Neural progenitor cell (in vitro differentiated cells): Measurements from ENCODE around the gene ZIC4. TPM values are rescaled to one million over a fixed set of nuclear protein-coding genes. Genes with fewer than 3 reads are reported as not detected.

Experiments used
- DNase-seq: peaks from one replicate; pipeline ENCODE4 v3.0.0-alpha.2; 2016; ENCODE audit warnings: low spot score
- H2AFZ ChIP-seq: fragments of 200-600 bp; sonication (generic); replicated peaks from 2 replicates; pipeline ENCODE4 v1.6.1; 2016; ENCODE audit warnings: antibody characterized with exemption
- H3F3A ChIP-seq: fragments of 200-600 bp; sonication (generic); 2 replicates; pipeline ENCODE4 v1.6.1; 2016; ENCODE audit warnings: antibody characterized with exemption, low read depth
- H3K27ac ChIP-seq: fragments of 200-600 bp; sonication (generic); 2 replicates; pipeline ENCODE4 v1.5.1; 2016; ENCODE audit warnings: mild to moderate bottlenecking
- H3K27me3 ChIP-seq: fragments of 200-600 bp; sonication (generic); 2 replicates; pipeline ENCODE4 v1.6.1; 2016; ENCODE audit warnings: mild to moderate bottlenecking, moderate library complexity
- H3K36me3 ChIP-seq: fragments of 200-600 bp; sonication (generic); 2 replicates; pipeline ENCODE4 v1.5.1; 2016
- H3K4me1 ChIP-seq: fragments of 200-600 bp; sonication (generic); 2 replicates; pipeline ENCODE4 v1.6.1; 2016; ENCODE audit warnings: mixed run types
- H3K4me2 ChIP-seq: fragments of 200-600 bp; sonication (generic); 2 replicates; pipeline ENCODE4 v1.6.1; 2016
- H3K4me3 ChIP-seq: fragments of 200-600 bp; sonication (generic); 2 replicates; pipeline ENCODE4 v1.5.1; 2016
- H3K79me2 ChIP-seq: fragments of 200-600 bp; sonication (generic); 2 replicates; pipeline ENCODE4 v1.6.1; 2016; ENCODE audit warnings: low read depth
- H3K9ac ChIP-seq: fragments of 200-600 bp; sonication (generic); 2 replicates; pipeline ENCODE4 v1.6.1; 2016
- H3K9me3 ChIP-seq: fragments of 200-600 bp; sonication (generic); 2 replicates; pipeline ENCODE4 v1.5.1; 2016; ENCODE audit warnings: low read depth
- H4K20me1 ChIP-seq: fragments of 200-600 bp; sonication (generic); 2 replicates; pipeline ENCODE4 v1.6.1; 2016; ENCODE audit warnings: low read depth
- H3K27ac Mint-ChIP-seq: 3 replicates; pipeline ENCODE4 v1.8.0; 2021; ENCODE audit warnings: mixed read lengths
- H3K27me3 Mint-ChIP-seq: 2 replicates; pipeline ENCODE4 v1.8.0; 2022; ENCODE audit warnings: low read depth, mild to moderate bottlenecking, inconsistent platforms, moderate library complexity, mixed read lengths; ENCODE audit not compliant: insufficient read depth
- H3K36me3 Mint-ChIP-seq: 3 replicates; pipeline ENCODE4 v1.8.0; 2021; ENCODE audit warnings: mixed read lengths
- H3K4me1 Mint-ChIP-seq: 3 replicates; pipeline ENCODE4 v1.8.0; 2021; ENCODE audit warnings: mixed read lengths
- H3K4me3 Mint-ChIP-seq: 3 replicates; pipeline ENCODE4 v1.8.0; 2021; ENCODE audit warnings: mild to moderate bottlenecking, moderate library complexity, mixed read lengths
- H3K9me3 Mint-ChIP-seq: 3 replicates; pipeline ENCODE4 v1.8.0; 2020; ENCODE audit warnings: mixed read lengths
- CTCF ChIP-seq: fragments of 200-600 bp; sonication (generic); IDR thresholded peaks from 2 replicates; pipeline ENCODE4 v1.5.1; 2017; ENCODE audit warnings: antibody characterized with exemption, mild to moderate bottlenecking
- EZH2 ChIP-seq: fragments of 200-600 bp; sonication (generic); IDR thresholded peaks from 2 replicates; pipeline ENCODE4 v1.6.1; 2017; ENCODE audit warnings: antibody characterized with exemption, mild to moderate bottlenecking, moderate library complexity
- EZH2phosphoT487 ChIP-seq: fragments of 200-600 bp; sonication (generic); IDR thresholded peaks from 2 replicates; pipeline ENCODE4 v1.6.1; 2017; ENCODE audit warnings: antibody characterized with exemption
- total RNA-seq: library from RNA; depleted of rRNA; stranded (reverse); fragments of >200 nt; gene quantifications from 2 replicates; pipeline ENCODE4 v1.2.3, GENCODE V29; 2015; ENCODE audit warnings: low replicate concordance

ZIC4 gene
- total RNA-seq, 1 donor from 2014 or later: 0.64 TPM

GRCh38 chr3:147416931-147417330 is 10.6 kb upstream of the ZIC4 start:
- Histone ChIP-seq H2AFZ (no peak overlapping the region), H3K27ac (no peak overlapping the region), H3F3A (peaks cover 45% of the 10 kb centered on the region), H3K9ac (no peak overlapping the region), H3K4me3 (no peak overlapping the region), H3K27me3 (peaks cover 100% of the 10 kb centered on the region), H3K4me1 (peaks cover 7% of the 10 kb centered on the region), H4K20me1 (peaks cover 78% of the 10 kb centered on the region), H3K9me3 (no peaks in the 10 kb centered on the region), H3K36me3 (no peaks in the 10 kb centered on the region), H3K4me2 (no peak overlapping the region), H3K79me2 (no peaks in the 10 kb centered on the region)
- peaks cover 32% of the 10 kb centered on the region for H3K27me3 Mint-ChIP-seq
- TF ChIP-seq CTCF (no peak), EZH2 (no peak), EZH2phosphoT487 (no peak)
- peaks cover 47% of the 10 kb centered on the region for H3K36me3 Mint-ChIP-seq
- peak overlapping the region; percentile 99 for H3K4me3 Mint-ChIP-seq
- no peak for DNase-seq
- peak overlapping the region; percentile 30 for H3K27ac Mint-ChIP-seq
- H3K4me1 Mint-ChIP-seq: peaks cover 70% of the 10 kb centered on the region
- H3K9me3 Mint-ChIP-seq: peaks cover 10% of the 10 kb centered on the region

GRCh38 chr3:147415874-147416273 is 9.5 kb upstream of the ZIC4 start:
- H3K4me1 Mint-ChIP-seq: peaks cover 62% of the 10 kb centered on the region
- no peak overlapping the region for H3K9ac ChIP-seq
- H2AFZ ChIP-seq: no peak overlapping the region
- no peak overlapping the region for H3K27ac ChIP-seq
- H3K4me3 ChIP-seq: no peak overlapping the region
- peaks cover 100% of the 10 kb centered on the region for H3K27me3 ChIP-seq
- H3K27ac Mint-ChIP-seq: peak overlapping the region; percentile 40
- H3K9me3 ChIP-seq: no peaks in the 10 kb centered on the region
- H3K27me3 Mint-ChIP-seq: peaks cover 42% of the 10 kb centered on the region
- no peaks in the 10 kb centered on the region for H3K36me3 ChIP-seq
- peaks cover 81% of the 10 kb centered on the region for H4K20me1 ChIP-seq
- peaks cover 57% of the 10 kb centered on the region for H3K36me3 Mint-ChIP-seq
- H3K9me3 Mint-ChIP-seq: peaks cover 18% of the 10 kb centered on the region
- H3K4me2 ChIP-seq: no peak overlapping the region
- H3K4me1 ChIP-seq: peaks cover 7% of the 10 kb centered on the region
- TF ChIP-seq CTCF (peak; percentile 30), EZH2phosphoT487 (peak; percentile 14), EZH2 (peak; percentile 23)
- DNase-seq: peak; percentile 21
- H3K79me2 ChIP-seq: no peaks in the 10 kb centered on the region
- peaks cover 45% of the 10 kb centered on the region for H3F3A ChIP-seq
- H3K4me3 Mint-ChIP-seq: peak overlapping the region; percentile 99

DNA sequence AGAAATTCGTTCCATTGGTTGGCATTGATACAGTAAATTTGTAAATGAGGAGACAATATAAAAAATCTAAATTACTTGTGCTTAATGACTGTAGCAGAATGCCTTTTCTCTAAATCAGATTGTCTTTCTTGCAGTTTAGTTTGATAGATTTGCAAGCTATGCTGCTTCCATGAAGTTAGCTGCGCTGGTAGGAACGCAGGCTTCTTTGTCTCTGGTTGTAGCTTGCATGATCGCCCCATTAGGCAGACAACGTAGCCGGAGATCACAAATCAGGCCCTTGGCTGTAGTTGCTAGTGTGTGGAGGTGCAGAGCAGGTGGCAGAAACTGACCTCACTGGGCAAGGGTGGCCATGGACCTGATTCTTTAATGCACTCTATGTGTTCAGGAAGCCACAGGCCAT is 8.9 kb upstream of the ZIC4 start:
- H3K27me3 ChIP-seq: peaks cover 100% of the 10 kb centered on the region
- TF ChIP-seq EZH2phosphoT487 (no peak), CTCF (no peak), EZH2 (peak; percentile 10)
- peaks cover 20% of the 10 kb centered on the region for H3K9me3 Mint-ChIP-seq
- no peak overlapping the region for H3K9ac ChIP-seq
- DNase-seq: peak; percentile 73
- H3K27ac Mint-ChIP-seq: peak overlapping the region; percentile 89
- no peak overlapping the region for H3K4me2 ChIP-seq
- H3F3A ChIP-seq: peaks cover 44% of the 10 kb centered on the region
- peak overlapping the region; percentile 99 for H3K4me3 Mint-ChIP-seq
- H4K20me1 ChIP-seq: peaks cover 81% of the 10 kb centered on the region
- H3K36me3 Mint-ChIP-seq: peaks cover 61% of the 10 kb centered on the region
- peaks cover 7% of the 10 kb centered on the region for H3K4me1 ChIP-seq
- H3K4me3 ChIP-seq: no peak overlapping the region
- no peak overlapping the region for H2AFZ ChIP-seq
- no peaks in the 10 kb centered on the region for H3K79me2 ChIP-seq
- H3K36me3 ChIP-seq: no peaks in the 10 kb centered on the region
- H3K27me3 Mint-ChIP-seq: peaks cover 42% of the 10 kb centered on the region
- no peak overlapping the region for H3K27ac ChIP-seq
- no peaks in the 10 kb centered on the region for H3K9me3 ChIP-seq
- peaks cover 59% of the 10 kb centered on the region for H3K4me1 Mint-ChIP-seq
